KG1 (cell line): ENCODE results near the gene CST8.
"Not testable (repeated sequence)": the region's sequence is repeated elsewhere in the genome, so short reads cannot be mapped to it uniquely, and the experiment has no call there.

Source experiments
- DNase-seq: peaks from one replicate; lab custom pipeline; 2025; lab: John Stamatoyannopoulos, UW

CST8 gene

GRCh38 chr20:23490817-23491216 is at the start of gene CST8:
Gene CST8, plus strand, starts transcription at chr20:23491117. Its CDS starts 551 bp downstream, at chr20:23491668.
- DNase-seq: no peak

GRCh38 chr20:23441850-23442313 is 49.0 kb upstream of the CST8 start:
- peak; percentile 57 for DNase-seq

GRCh38 chr20:23442436-23442835 is 48.5 kb upstream of the CST8 start:
- no peak for DNase-seq

GRCh38 chr20:23444859-23445258 is 46.1 kb upstream of the CST8 start:
- DNase-seq: no peak

GRCh38 chr20:23445596-23446217 is 45.2 kb upstream of the CST8 start:
- DNase-seq: no peak

- no peak for DNase-seq
These were observed 44.4 kb upstream of the CST8 start for GRCh38 chr20:23446505-23446904.

GRCh38 chr20:23448167-23448566 is 42.8 kb upstream of the CST8 start:
- no peak for DNase-seq

GRCh38 chr20:23449421-23449820 is 41.5 kb upstream of the CST8 start:
- no peak for DNase-seq

- DNase-seq: no peak
These were observed 40.0 kb upstream of the CST8 start for GRCh38 chr20:23450877-23451276.

- DNase-seq: no peak
These were observed 38.9 kb upstream of the CST8 start for GRCh38 chr20:23451956-23452487.

- DNase-seq: no peak
These were observed 38.1 kb upstream of the CST8 start, which contains the start of gene CST11 for GRCh38 chr20:23452776-23453175. Gene CST11, minus strand, starts transcription at chr20:23452876. Its CDS starts 65 bp downstream, at chr20:23452811.

- no peak for DNase-seq
These were observed 37.1 kb upstream of the CST8 start for GRCh38 chr20:23453549-23454543.

- DNase-seq: no peak
These were observed 36.1 kb upstream of the CST8 start for GRCh38 chr20:23454816-23455215.

- DNase-seq: no peak
These were observed 35.3 kb upstream of the CST8 start for GRCh38 chr20:23455639-23456038.

GRCh38 chr20:23456409-23456808 is 34.5 kb upstream of the CST8 start:
- DNase-seq: no peak

- no peak for DNase-seq
These were observed 34.0 kb upstream of the CST8 start for GRCh38 chr20:23456873-23457272.

GRCh38 chr20:23459461-23460150 is 31.3 kb upstream of the CST8 start:
- DNase-seq: no peak

GRCh38 chr20:23461180-23461579 is 29.7 kb upstream of the CST8 start:
- DNase-seq: no peak

- not testable (repeated sequence) for DNase-seq
These were observed 24.0 kb upstream of the CST8 start for GRCh38 chr20:23466961-23467360.

- not testable (repeated sequence) for DNase-seq
These were observed 18.6 kb upstream of the CST8 start for GRCh38 chr20:23472306-23472705.

GRCh38 chr20:23473293-23473692 is 17.6 kb upstream of the CST8 start:
- not testable (repeated sequence) for DNase-seq

- DNase-seq: no peak
These were observed 15.5 kb upstream of the CST8 start for GRCh38 chr20:23475395-23475794.
